Mucosa of rectum (tissue), 2 donors: ENCODE data around the gene TXNDC5.

ENCODE experiments used
- H3K27ac ChIP-seq, 2 donors: one replicate each; pipeline ENCODE4 v1.7.0; 2013; ENCODE audit warnings: inconsistent platforms in 2 of 2, low read depth in 2 of 2, low read length in 2 of 2
- H3K27me3 ChIP-seq, 2 donors: one replicate each; pipeline ENCODE4 v1.7.0; 2013; ENCODE audit warnings: low read length in 2 of 2; ENCODE audit not compliant: control insufficient read depth in 2 of 2, insufficient read depth in 2 of 2
- H3K36me3 ChIP-seq, 2 donors: one replicate each; pipeline ENCODE4 v1.7.0; 2013; ENCODE audit warnings: low read length in 2 of 2; ENCODE audit not compliant: control insufficient read depth in 2 of 2, insufficient read depth in 2 of 2
- H3K4me1 ChIP-seq, 2 donors: one replicate each; pipeline ENCODE4 v1.7.0; 2013; ENCODE audit warnings: low read length in 2 of 2, mild to moderate bottlenecking in 1 of 2; ENCODE audit not compliant: control insufficient read depth in 2 of 2, insufficient read depth in 2 of 2
- H3K4me3 ChIP-seq, 2 donors: one replicate each; pipeline ENCODE4 v1.7.0; 2013; ENCODE audit warnings: low read length in 2 of 2
- H3K9ac ChIP-seq, 2 donors: one replicate each; pipeline ENCODE4 v1.7.0; 2013; ENCODE audit warnings: low read length in 2 of 2, low read depth in 1 of 2, mild to moderate bottlenecking in 1 of 2
- H3K9me3 ChIP-seq, 2 donors: one replicate each; pipeline ENCODE4 v1.7.0; 2013; ENCODE audit warnings: low read length in 2 of 2; ENCODE audit not compliant: control insufficient read depth in 2 of 2
- donor health status: healthy.
- donor health status: Normal muscosa, but diverticular disease.

Gene TXNDC5

GRCh38 chr6:7914991-7915789, 4.6 kb upstream of the TXNDC5 start:
- peak overlapping the region; percentile 35 to 65 for H3K27ac ChIP-seq

DNA sequence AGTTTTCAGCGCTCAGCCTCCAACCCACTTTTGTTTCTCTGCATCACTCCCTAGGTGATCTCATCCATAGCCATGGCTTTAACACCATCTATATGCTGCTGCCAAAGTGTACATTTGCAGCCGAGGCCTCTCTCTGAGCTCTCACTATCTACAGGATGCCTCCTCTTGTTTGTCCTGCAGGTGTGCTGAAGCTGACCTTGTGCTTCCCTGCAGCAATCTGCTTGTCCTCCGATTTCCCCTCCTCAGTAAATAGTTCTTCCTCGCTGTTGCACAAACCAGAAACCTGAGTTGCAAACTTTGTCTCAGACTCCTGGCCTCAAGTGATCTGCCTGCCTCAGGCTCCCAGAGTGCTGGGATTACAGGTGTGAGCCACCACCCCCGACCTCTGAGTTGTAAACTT, 3.7 kb upstream of the TXNDC5 start:
- Histone ChIP-seq H3K4me3 (no peak overlapping the region), H3K27ac (peak overlapping the region in 1 of 2 donors; percentile 32), H3K9ac (no peak overlapping the region), H3K36me3 (no peaks in the 10 kb centered on the region), H3K4me1 (peaks cover 10 to 14% of the 10 kb centered on the region in 2 donors), H3K27me3 (peaks cover 0 to 2% of the 10 kb centered on the region in 2 donors), H3K9me3 (no peaks in the 10 kb centered on the region)

More at GRCh38 chr6:7914991-7915789, 4.6 kb upstream of the TXNDC5 start:
- no peaks in the 10 kb centered on the region for H3K36me3 ChIP-seq
- peaks cover 0 to 2% of the 10 kb centered on the region in 2 donors for H3K27me3 ChIP-seq
- H3K4me1 ChIP-seq: peaks cover 6 to 11% of the 10 kb centered on the region in 2 donors
- H3K4me3 ChIP-seq: no peak overlapping the region
- H3K9me3 ChIP-seq: no peaks in the 10 kb centered on the region
- H3K9ac ChIP-seq: no peak overlapping the region

DNA sequence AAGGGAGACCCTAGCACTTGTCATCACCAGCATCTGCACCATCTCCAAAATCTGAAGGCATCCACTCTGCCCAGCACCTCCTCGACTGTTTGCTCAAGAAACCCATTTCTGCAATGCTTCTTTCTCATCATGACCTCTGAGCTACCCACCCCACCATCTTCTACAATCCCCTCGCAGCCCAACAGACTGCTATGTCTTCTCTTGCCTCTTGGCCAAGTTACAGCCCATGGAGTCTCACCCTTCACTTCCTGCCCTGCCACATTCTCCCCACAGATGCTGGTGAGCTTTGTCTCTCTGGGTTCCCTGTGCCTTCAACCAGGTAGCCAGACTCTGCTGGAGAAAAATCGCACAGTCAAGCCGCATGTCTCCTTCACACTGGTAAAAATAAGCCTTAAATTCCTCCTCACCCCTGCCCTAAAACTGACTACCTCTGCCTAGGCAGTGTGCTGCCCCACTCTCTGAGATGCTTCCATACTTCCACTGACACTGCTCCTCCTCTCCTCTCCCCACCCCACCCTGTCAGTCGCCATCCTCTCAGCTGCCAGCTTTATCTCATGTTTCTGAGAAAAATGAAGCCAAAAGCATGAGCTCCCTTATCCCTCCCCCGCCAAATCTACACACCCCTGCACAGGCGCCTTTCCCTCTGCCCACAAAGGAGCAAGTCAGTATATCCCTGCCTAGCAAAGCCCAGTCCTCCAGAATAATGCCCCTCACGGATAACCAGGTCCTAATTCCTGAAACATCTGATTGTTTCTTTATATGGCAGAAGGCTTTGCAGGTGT, 2.3 kb upstream of the TXNDC5 start:
- H3K36me3 ChIP-seq: no peaks in the 10 kb centered on the region
- no peaks in the 10 kb centered on the region for H3K9me3 ChIP-seq
- H3K4me1 ChIP-seq: peaks cover 12 to 17% of the 10 kb centered on the region in 2 donors
- H3K9ac ChIP-seq: no peak overlapping the region
- peak overlapping the region in 1 of 2 donors; percentile 82 for H3K27ac ChIP-seq
- H3K27me3 ChIP-seq: no peaks in the 10 kb centered on the region
- H3K4me3 ChIP-seq: no peak overlapping the region

DNA sequence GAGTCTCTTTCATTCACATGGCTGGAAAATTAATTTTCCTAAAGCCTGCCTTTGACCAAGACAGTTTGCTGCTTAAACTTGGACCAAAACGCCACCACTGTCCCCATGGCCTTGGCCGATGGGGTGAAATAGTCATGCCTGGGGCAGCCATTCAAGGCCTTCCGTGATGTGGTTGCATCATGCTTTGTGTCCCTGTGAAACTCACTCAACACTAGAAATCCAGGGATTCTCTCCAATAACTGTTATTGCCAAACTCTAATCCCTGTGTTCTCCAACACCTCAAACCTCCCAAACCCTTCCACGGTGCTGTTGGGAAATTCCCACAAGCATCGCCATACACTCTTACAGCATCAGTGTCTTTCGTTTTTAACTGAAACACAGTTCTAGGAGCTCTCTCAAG, 1.4 kb upstream of the TXNDC5 start:
- Histone ChIP-seq H3K4me3 (peak overlapping the region in 1 of 2 donors; percentile 3), H3K4me1 (peaks cover 12 to 17% of the 10 kb centered on the region in 2 donors), H3K9ac (no peak overlapping the region), H3K27me3 (no peaks in the 10 kb centered on the region), H3K9me3 (no peaks in the 10 kb centered on the region), H3K27ac (peak overlapping the region; percentile 43 to 82), H3K36me3 (peaks cover 0 to 3% of the 10 kb centered on the region in 2 donors)

- peak overlapping the region; percentile 81 to 82 for H3K27ac ChIP-seq
- peak overlapping the region; percentile 74 to 76 for H3K4me3 ChIP-seq
- H3K27me3 ChIP-seq: no peaks in the 10 kb centered on the region
- H3K4me1 ChIP-seq: peaks cover 12 to 17% of the 10 kb centered on the region in 2 donors
- peaks cover 0 to 3% of the 10 kb centered on the region in 2 donors for H3K36me3 ChIP-seq
- H3K9ac ChIP-seq: peak overlapping the region; percentile 26 to 77
- H3K9me3 ChIP-seq: no peaks in the 10 kb centered on the region
These were observed 747 bp upstream of the TXNDC5 start for GRCh38 chr6:7911345-7911725.

- peak overlapping the region; percentile 47 to 67 for H3K9ac ChIP-seq
These were observed 312 bp downstream of the TXNDC5 start for GRCh38 chr6:7910298-7910653.

DNA sequence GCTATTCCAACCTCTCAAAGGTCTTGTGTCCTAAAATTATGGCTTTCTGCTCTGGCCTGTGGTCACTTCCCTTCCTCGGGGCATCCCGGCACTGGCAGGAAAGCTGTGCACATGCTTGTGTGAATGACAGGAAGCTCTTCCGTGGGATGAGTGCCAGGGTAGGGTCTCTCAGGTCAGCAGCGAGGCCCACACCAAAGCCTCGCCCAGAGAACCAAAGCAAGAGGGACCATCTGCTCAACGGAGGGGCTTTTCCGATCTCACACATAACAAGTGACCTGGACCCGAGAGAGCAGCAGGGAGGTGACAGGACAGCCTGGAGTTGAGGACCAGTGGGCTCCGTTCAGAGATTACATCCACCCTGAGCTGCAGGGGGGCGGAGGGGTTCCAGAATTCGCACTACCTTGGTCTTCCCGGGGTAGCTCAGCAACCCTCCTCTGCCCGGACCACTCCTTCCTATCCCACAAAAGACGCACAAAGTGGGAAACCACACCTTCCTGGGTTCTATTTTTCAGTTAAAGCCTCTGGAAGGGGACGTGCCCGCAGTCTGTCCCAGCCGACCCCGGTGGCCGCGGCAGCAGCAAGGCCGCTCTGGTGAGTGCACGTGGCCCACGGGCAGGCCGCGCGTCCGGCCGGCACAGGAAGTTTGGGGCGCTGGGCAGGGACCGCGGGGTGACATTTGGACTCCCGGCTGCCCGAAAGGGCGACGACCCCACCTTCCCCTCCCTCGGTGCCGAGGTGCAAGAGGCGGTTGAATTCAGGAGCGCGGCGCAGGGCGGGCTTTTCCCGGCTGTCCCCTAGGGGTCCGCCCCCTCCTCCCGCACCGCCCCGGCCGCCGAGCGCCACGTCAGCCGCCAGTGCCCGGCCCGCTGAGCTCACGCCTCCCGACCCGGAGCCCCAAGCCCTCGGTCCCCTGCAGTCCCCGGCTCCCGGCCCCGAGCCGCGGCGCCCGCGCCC, 988 bp downstream of the TXNDC5 start:
- H3K27me3 ChIP-seq: no peaks in the 10 kb centered on the region
- peaks cover 12 to 17% of the 10 kb centered on the region in 2 donors for H3K4me1 ChIP-seq
- H3K36me3 ChIP-seq: peaks cover under 1 to 7% of the 10 kb centered on the region in 2 donors
- H3K9me3 ChIP-seq: no peaks in the 10 kb centered on the region
- H3K4me3 ChIP-seq: peak overlapping the region; percentile 76 to 78
- peak overlapping the region; percentile 70 to 73 for H3K9ac ChIP-seq
- H3K27ac ChIP-seq: peak overlapping the region; percentile 67 to 75

More at GRCh38 chr6:7910298-7910653, 312 bp downstream of the TXNDC5 start:
- Histone ChIP-seq H3K4me3 (peak overlapping the region; percentile 67 to 76), H3K36me3 (peaks cover 0 to 3% of the 10 kb centered on the region in 2 donors), H3K27me3 (no peaks in the 10 kb centered on the region), H3K4me1 (peaks cover 12 to 17% of the 10 kb centered on the region in 2 donors), H3K9me3 (no peaks in the 10 kb centered on the region), H3K27ac (peak overlapping the region; percentile 67 to 75)

GRCh38 chr6:7907159-7907558, 3.4 kb downstream of the TXNDC5 start:
- Histone ChIP-seq H3K9ac (no peak overlapping the region), H3K4me1 (peaks cover 12 to 17% of the 10 kb centered on the region in 2 donors), H3K9me3 (no peaks in the 10 kb centered on the region), H3K4me3 (peak overlapping the region in 1 of 2 donors; percentile 49), H3K36me3 (peaks cover 18 to 31% of the 10 kb centered on the region in 2 donors), H3K27me3 (no peaks in the 10 kb centered on the region), H3K27ac (peak overlapping the region; percentile 43 to 75)

GRCh38 chr6:7906741-7907140, 3.8 kb downstream of the TXNDC5 start:
- peaks cover 21 to 35% of the 10 kb centered on the region in 2 donors for H3K36me3 ChIP-seq
- H3K4me3 ChIP-seq: peak overlapping the region in 1 of 2 donors; percentile 49
- H3K4me1 ChIP-seq: peaks cover 12 to 14% of the 10 kb centered on the region in 2 donors
- H3K27me3 ChIP-seq: no peaks in the 10 kb centered on the region
- no peaks in the 10 kb centered on the region for H3K9me3 ChIP-seq
- no peak overlapping the region for H3K9ac ChIP-seq
- peak overlapping the region; percentile 4 to 43 for H3K27ac ChIP-seq
